ENCODE results near the gene MAD1L1. TPM values are rescaled to one million over a fixed set of nuclear protein-coding genes. Genes with fewer than 3 reads are reported as not detected.
"Not testable (repeated sequence)": the region's sequence is repeated elsewhere in the genome, so short reads cannot be mapped to it uniquely, and the experiment has no call there.

MAD1L1 gene
- total RNA-seq, 2 experiments from 2014 or later = 58.3 to 65.3 TPM

- no peak overlapping the region for H3K4me3 ChIP-seq (ENCODE audit: low read depth, low read length, poor library complexity, severe bottlenecking)
- H4K20me1 ChIP-seq (ENCODE audit: insufficient read depth, low read length) = no peaks in the 10 kb centered on the region
- H3K27ac ChIP-seq (ENCODE audit: low read depth, low read length, poor library complexity, severe bottlenecking) = no peak overlapping the region
- no peaks in the 10 kb centered on the region for H3K79me2 ChIP-seq (ENCODE audit: insufficient read depth, low read depth, low read length)
- TF ChIP-seq CTCF (conservative IDR thresholded peaks at IDR 0.05; ENCODE audit: low read length) (no peak), EZH2phosphoT487 (IDR thresholded peaks at IDR 0.05; ENCODE audit: borderline replicate concordance, low read depth, low read length) (no peak)
- H3K9me2 ChIP-seq (ENCODE audit: insufficient read depth, low read length) = no peaks in the 10 kb centered on the region
- intact Hi-C loops (cut with micrococcal nuclease; ENCODE audit: unreplicated experiment) = no loop called here
- ChIA-PET POLR2A (no interaction called here), CTCF (ENCODE audit: unreplicated experiment) (no interaction called here)
- H2AFZ ChIP-seq (ENCODE audit: low read length) = no peak overlapping the region
- H3K4me2 ChIP-seq (ENCODE audit: low read length) = peak overlapping the region; percentile 23; the same call in 1 of the 2 replicates
- no TSS peak for BruUV-seq (replicated peaks)
- DNase-seq (ENCODE audit: low spot score) = peak; percentile 13
- H3K9me3 ChIP-seq (ENCODE audit: low read length) = no peaks in the 10 kb centered on the region
- no peaks in the 10 kb centered on the region for H3K36me3 ChIP-seq (ENCODE audit: insufficient read depth, low read length)
- H3K4me1 ChIP-seq (ENCODE audit: insufficient read depth, low read length, poor library complexity, severe bottlenecking) = peaks cover 13% of the 10 kb centered on the region
Observed at GRCh38 chr7:1862560-1862959, 370.2 kb downstream of the MAD1L1 start.

GRCh38 chr7:1861799-1862458 lies 370.8 kb downstream of the MAD1L1 start:
- intact Hi-C loops (cut with micrococcal nuclease; ENCODE audit: unreplicated experiment) = no loop called here
- H3K4me3 ChIP-seq (ENCODE audit: low read depth, low read length, poor library complexity, severe bottlenecking) = no peak overlapping the region
- DNase-seq (ENCODE audit: low spot score) = peak; percentile 48
- ChIA-PET CTCF (ENCODE audit: unreplicated experiment) (no interaction called here), POLR2A (no interaction called here)
- no peaks in the 10 kb centered on the region for H3K79me2 ChIP-seq (ENCODE audit: insufficient read depth, low read depth, low read length)
- H2AFZ ChIP-seq (ENCODE audit: low read length) = no peak overlapping the region
- no TSS peak for BruUV-seq (replicated peaks)
- H3K9me2 ChIP-seq (ENCODE audit: insufficient read depth, low read length) = no peaks in the 10 kb centered on the region
- H3K27ac ChIP-seq (ENCODE audit: low read depth, low read length, poor library complexity, severe bottlenecking) = no peak overlapping the region
- H3K36me3 ChIP-seq (ENCODE audit: insufficient read depth, low read length) = no peaks in the 10 kb centered on the region
- H4K20me1 ChIP-seq (ENCODE audit: insufficient read depth, low read length) = no peaks in the 10 kb centered on the region
- no peaks in the 10 kb centered on the region for H3K9me3 ChIP-seq (ENCODE audit: low read length)
- TF ChIP-seq CTCF (conservative IDR thresholded peaks at IDR 0.05; ENCODE audit: low read length) (no peak), EZH2phosphoT487 (IDR thresholded peaks at IDR 0.05; ENCODE audit: borderline replicate concordance, low read depth, low read length) (no peak)
- H3K4me1 ChIP-seq (ENCODE audit: insufficient read depth, low read length, poor library complexity, severe bottlenecking) = peaks cover 13% of the 10 kb centered on the region
- H3K4me2 ChIP-seq (ENCODE audit: low read length) = peak overlapping the region; percentile 23; the same call in 1 of the 2 replicates

DNA sequence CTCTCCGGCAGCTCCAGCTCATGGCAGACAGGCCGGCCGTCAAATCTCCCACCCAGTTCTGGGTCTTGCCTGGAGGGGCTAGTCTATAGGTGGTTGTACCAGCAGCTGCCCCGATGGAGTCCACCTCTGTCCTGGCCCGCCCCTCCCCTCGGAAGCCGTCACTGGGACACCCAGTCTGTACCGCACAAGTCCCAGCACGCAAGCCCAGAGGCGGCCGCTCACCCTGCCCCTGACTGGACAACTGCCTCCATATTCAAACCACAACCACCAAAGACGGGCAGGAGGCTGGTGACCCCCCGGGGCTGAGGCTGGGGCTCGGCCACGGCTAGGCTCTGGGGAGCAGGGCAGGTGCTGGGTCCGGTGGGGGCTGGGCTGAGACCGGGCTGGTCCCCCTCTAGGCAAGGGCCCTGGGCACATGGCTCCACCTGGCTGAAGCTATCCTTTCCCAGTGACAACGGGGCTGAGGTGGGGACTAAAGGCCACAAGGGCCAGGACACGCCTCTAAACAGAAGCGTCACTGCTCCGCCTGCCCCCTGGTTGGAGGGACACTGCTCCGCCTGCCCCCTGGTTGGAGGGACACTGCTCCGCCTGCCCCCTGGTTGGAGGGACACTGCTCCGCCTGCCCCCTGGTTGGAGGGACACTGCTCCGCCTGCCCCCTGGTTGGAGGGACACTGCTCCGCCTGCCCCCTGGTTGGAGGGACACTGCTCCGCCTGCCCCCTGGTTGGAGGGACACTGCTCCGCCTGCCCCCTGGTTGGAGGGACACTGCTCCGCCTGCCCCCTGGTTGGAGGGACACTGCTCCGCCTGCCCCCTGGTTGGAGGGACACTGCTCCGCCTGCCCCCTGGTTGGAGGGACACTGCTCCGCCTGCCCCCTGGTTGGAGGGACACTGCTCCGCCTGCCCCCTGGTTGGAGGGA lies 371.6 kb downstream of the MAD1L1 start:
- H3K9me3 ChIP-seq (ENCODE audit: low read length); DNase-seq (ENCODE audit: low spot score); H3K27ac ChIP-seq (ENCODE audit: low read depth, low read length, poor library complexity, severe bottlenecking); H3K9me2 ChIP-seq (ENCODE audit: insufficient read depth, low read length); H3K79me2 ChIP-seq (ENCODE audit: insufficient read depth, low read depth, low read length); H3K36me3 ChIP-seq (ENCODE audit: insufficient read depth, low read length); CTCF ChIA-PET (ENCODE audit: unreplicated experiment); H3K4me2 ChIP-seq (ENCODE audit: low read length); intact Hi-C loops (cut with micrococcal nuclease; ENCODE audit: unreplicated experiment); H2AFZ ChIP-seq (ENCODE audit: low read length); POLR2A ChIA-PET; H4K20me1 ChIP-seq (ENCODE audit: insufficient read depth, low read length); H3K4me3 ChIP-seq (ENCODE audit: low read depth, low read length, poor library complexity, severe bottlenecking); BruUV-seq (replicated peaks): not testable (repeated sequence)
- H3K4me1 ChIP-seq (ENCODE audit: insufficient read depth, low read length, poor library complexity, severe bottlenecking) = peaks cover 13% of the 10 kb centered on the region

All from OCI-LY7 (cell line).